Upper lobe of left lung (tissue), 6 donors: Measurements from ENCODE around the gene IGSF21. TPM values are rescaled to one million over a fixed set of nuclear protein-coding genes. Genes with fewer than 3 reads are reported as not detected.

ENCODE experiments used
- ATAC-seq, 2 donors: fragments of 200-7000 bp; cut with Tn5 transposase; one replicate each; pipeline ENCODE4 v1.9.1; 2022; ENCODE audit warnings: mild to moderate bottlenecking in 2 of 2, moderate library complexity in 2 of 2; ENCODE audit not compliant: low FRiP score in 2 of 2
- DNase-seq, 2 donors: peaks; one replicate each; pipeline ENCODE4 v3.0.0-alpha.2; 2019 to 2020
- H3K27ac ChIP-seq, 4 donors: fragments of 200-600 bp; sonication (generic); one replicate each; pipeline ENCODE4 v1.5.1; 2016 to 2019
- H3K27me3 ChIP-seq, 4 donors: fragments of 200-600 bp; sonication (generic); one replicate each; pipeline ENCODE4 v1.5.1; 2017 to 2019
- H3K36me3 ChIP-seq, 4 donors: fragments of 200-600 bp; sonication (generic); one replicate each; pipeline ENCODE4 v1.5.1; 2016 to 2019
- H3K4me1 ChIP-seq, 4 donors: fragments of 200-600 bp; sonication (generic); one replicate each; pipeline ENCODE4 v1.5.1; 2018 to 2019
- H3K4me3 ChIP-seq, 4 donors: fragments of 200-600 bp; sonication (generic); one replicate each; pipeline ENCODE4 v1.5.1; 2017 to 2019; ENCODE audit warnings: mild to moderate bottlenecking in 2 of 4, moderate library complexity in 1 of 4
- H3K9me3 ChIP-seq, 4 donors: fragments of 200-600 bp; sonication (generic); one replicate each; pipeline ENCODE4 v1.5.1; 2018 to 2019
- EP300 ChIP-seq, 4 donors: sonication (generic); formaldehyde crosslinking; IDR thresholded peaks; one replicate each; pipeline ENCODE4 v1.5.1; 2017; ENCODE audit warnings: antibody characterized with exemption in 4 of 4, control low read depth in 2 of 4
- POLR2A ChIP-seq, 4 donors: fragments of 450-650 bp; IDR thresholded peaks; one replicate each; pipeline ENCODE4 v1.5.1; 2016 to 2017; ENCODE audit warnings: antibody characterized with exemption in 4 of 4, mild to moderate bottlenecking in 2 of 4
- POLR2AphosphoS5 ChIP-seq, 2 donors: sonication (generic); formaldehyde crosslinking; IDR thresholded peaks; one replicate each; pipeline ENCODE4 v1.5.1; 2017; ENCODE audit warnings: antibody characterized with exemption in 2 of 2
- WGBS, 2 donors: methylation state at CpG; one replicate each; pipeline ENCODE4 v1.1.5; 2017 to 2018; 5-methylcytosine and 5-hydroxymethylcytosine counted together
- total RNA-seq, 6 donors: library from RNA; depleted of rRNA in 4 of 6; stranded (reverse); fragments of >200 nt in 4 of 6; gene quantifications; one replicate each; pipeline versions ENCODE4 v1.1.0 to v1.2.1, GENCODE V29; 2016 to 2021
- TF ChIP-seq, protein P1 (sequence below), 6 experiments: fragments of 450-650 bp in 4 of 6; fragments of 200-600 bp in 2 of 6; sonication (generic) in 2 of 6; IDR thresholded peaks; one replicate each; pipeline ENCODE4 v1.5.1; 2016 to 2019; ENCODE audit warnings: antibody characterized with exemption in 6 of 6
- donor health status: DM: no; HTN: no; CAD: no; lungs with moderate emphysema.
- donor health status: DM: no; HTN: yes; CAD: no; lungs with severe emphysema.

Gene IGSF21
- total RNA-seq, 6 donors from 2014 or later, result 1.1 to 2.9 (median 2.0) TPM; not detected in 1

DNA sequence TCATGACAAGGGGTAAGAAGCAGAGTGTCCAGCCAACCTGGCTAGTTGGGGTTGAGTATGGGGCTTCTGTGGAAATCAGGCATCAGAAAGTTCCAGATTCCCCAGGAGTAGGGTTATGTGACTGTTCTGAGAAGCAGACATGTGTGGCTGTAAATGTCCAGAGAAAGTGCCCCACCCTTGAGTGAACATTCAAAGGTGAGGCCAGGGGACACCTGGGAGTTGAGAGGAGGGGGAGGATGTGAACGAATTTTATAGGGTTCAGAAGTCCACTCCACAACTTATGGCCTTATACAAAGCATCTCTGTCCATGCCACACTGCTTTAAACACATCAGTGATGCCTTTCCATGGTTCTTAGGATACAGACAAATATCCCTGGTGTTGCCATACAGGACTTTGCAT, 133.3 kb downstream of the IGSF21 start:
- 0 to 18% methylated on average over 1 of the region's 1 CpG for WGBS, 2 donors
- H3K9me3 ChIP-seq, result no peaks in the 10 kb centered on the region
- H3K4me1 ChIP-seq, result no peaks in the 10 kb centered on the region
- TF ChIP-seq POLR2AphosphoS5 (IDR thresholded peaks at IDR 0.05), result no peak
- TF ChIP-seq EP300 (IDR thresholded peaks at IDR 0.05), result no peak
- TF ChIP-seq, protein P1, sequence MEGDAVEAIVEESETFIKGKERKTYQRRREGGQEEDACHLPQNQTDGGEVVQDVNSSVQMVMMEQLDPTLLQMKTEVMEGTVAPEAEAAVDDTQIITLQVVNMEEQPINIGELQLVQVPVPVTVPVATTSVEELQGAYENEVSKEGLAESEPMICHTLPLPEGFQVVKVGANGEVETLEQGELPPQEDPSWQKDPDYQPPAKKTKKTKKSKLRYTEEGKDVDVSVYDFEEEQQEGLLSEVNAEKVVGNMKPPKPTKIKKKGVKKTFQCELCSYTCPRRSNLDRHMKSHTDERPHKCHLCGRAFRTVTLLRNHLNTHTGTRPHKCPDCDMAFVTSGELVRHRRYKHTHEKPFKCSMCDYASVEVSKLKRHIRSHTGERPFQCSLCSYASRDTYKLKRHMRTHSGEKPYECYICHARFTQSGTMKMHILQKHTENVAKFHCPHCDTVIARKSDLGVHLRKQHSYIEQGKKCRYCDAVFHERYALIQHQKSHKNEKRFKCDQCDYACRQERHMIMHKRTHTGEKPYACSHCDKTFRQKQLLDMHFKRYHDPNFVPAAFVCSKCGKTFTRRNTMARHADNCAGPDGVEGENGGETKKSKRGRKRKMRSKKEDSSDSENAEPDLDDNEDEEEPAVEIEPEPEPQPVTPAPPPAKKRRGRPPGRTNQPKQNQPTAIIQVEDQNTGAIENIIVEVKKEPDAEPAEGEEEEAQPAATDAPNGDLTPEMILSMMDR (IDR thresholded peaks at IDR 0.05), result no peak
- TF ChIP-seq POLR2A (IDR thresholded peaks at IDR 0.05), result no peak
- H3K27me3 ChIP-seq, result no peaks in the 10 kb centered on the region
- H3K27ac ChIP-seq, result no peak overlapping the region
- H3K36me3 ChIP-seq, result no peaks in the 10 kb centered on the region
- no peak for DNase-seq
- H3K4me3 ChIP-seq, result no peak overlapping the region
- ATAC-seq, result no peak

DNA sequence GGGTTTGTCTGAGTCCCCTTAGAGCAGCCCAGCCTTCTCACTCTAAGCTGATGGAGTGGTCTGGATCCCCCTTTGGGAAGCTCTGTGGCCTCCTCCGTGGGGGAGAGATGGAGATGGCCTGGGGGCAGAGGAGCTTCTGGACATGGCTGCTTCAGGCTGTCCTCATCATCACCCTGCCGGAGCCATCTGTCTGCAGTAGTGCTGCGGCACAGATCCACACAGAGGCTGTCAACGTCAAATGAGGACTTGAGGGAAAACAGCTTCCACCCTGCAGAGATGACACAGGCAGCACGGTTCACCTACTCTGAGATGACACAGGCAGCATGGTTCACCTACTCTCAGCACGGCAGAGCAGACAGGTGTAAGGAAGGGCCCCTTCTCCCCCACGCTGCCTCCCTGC, 134.3 kb downstream of the IGSF21 start:
- DNase-seq (no peak), ATAC-seq (no peak)
- TF ChIP-seq POLR2AphosphoS5 (IDR thresholded peaks at IDR 0.05) (no peak), POLR2A (IDR thresholded peaks at IDR 0.05) (no peak), EP300 (IDR thresholded peaks at IDR 0.05) (no peak)
- TF ChIP-seq, protein P1 (IDR thresholded peaks at IDR 0.05), result no peak
- Histone ChIP-seq H3K36me3 (no peaks in the 10 kb centered on the region), H3K4me1 (no peaks in the 10 kb centered on the region), H3K9me3 (no peaks in the 10 kb centered on the region), H3K27ac (no peak overlapping the region), H3K27me3 (no peaks in the 10 kb centered on the region), H3K4me3 (no peak overlapping the region)
- 62 to 78% methylated on average over 3 to 7 of the region's 7 CpGs for WGBS, 2 donors

DNA sequence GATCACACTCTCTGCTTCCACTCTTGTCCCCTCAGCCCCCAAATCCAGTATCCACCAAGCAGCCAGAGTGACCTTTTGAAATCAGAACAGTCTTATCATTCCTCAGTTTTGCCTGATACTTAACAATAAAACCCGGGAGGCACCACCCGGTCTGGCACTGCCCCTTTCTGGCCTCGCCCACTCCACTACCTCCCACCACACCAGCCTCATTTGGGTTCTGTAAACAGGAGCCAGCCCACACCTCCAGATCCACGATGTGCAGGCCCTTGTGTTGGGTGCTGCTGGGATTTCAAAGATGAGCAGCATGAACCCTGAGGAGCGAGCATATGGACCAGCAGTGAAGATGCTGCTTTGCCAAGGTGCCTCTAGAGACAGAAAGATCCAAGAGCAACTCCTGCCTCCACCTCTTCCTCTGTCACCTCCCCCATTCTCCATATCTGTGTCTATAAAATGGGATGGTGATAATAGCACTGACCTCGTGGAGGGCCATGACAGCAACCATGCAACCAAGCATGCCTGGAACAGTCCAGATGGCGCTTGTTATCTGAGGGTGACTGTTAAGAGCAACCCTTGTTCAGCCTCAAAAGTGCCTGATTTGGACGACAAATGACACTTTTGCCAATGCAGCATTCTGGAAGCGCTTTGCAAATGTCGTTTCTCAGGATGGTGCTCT, 136.0 kb downstream of the IGSF21 start:
- H3K4me3 ChIP-seq, result no peak overlapping the region
- no peaks in the 10 kb centered on the region for H3K9me3 ChIP-seq
- H3K4me1 ChIP-seq, result no peaks in the 10 kb centered on the region
- TF ChIP-seq POLR2A (IDR thresholded peaks at IDR 0.05), result no peak
- TF ChIP-seq, protein P1 (IDR thresholded peaks at IDR 0.05), result no peak
- TF ChIP-seq POLR2AphosphoS5 (IDR thresholded peaks at IDR 0.05), result no peak
- no peak for TF ChIP-seq EP300 (IDR thresholded peaks at IDR 0.05)
- ATAC-seq, result no peak
- no peaks in the 10 kb centered on the region for H3K36me3 ChIP-seq
- no peak for DNase-seq
- H3K27ac ChIP-seq, result no peak overlapping the region
- 59 to 75% methylated on average over 9 to 10 of the region's 10 CpGs for WGBS, 2 donors
- H3K27me3 ChIP-seq, result no peaks in the 10 kb centered on the region

DNA sequence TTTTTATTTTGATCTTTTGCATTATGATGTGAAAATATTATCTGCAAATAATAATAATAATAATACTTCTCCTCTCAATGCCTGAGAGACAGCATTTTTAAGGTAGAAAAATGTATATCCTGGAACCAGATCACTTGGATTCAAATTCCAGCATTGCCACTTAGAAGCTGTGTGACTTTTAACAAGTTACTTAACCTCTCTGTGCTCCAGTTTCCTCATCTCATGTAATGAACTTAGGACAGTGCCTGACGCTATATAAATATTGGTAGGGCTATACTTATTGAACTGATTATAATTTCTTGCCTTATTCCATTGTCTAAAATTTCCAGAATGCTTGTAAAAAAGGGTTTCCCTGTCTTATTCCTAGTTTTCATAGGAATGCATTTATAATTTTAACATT, 137.2 kb downstream of the IGSF21 start:
- Histone ChIP-seq H3K27ac (no peak overlapping the region), H3K9me3 (no peaks in the 10 kb centered on the region), H3K27me3 (no peaks in the 10 kb centered on the region), H3K4me1 (no peaks in the 10 kb centered on the region), H3K36me3 (no peaks in the 10 kb centered on the region), H3K4me3 (no peak overlapping the region)
- DNase-seq, result no peak
- WGBS, 2 donors, result 67 to 74% methylated on average over 1 of the region's 1 CpG
- no peak for ATAC-seq
- no peak for TF ChIP-seq EP300 (IDR thresholded peaks at IDR 0.05)
- no peak for TF ChIP-seq POLR2AphosphoS5 (IDR thresholded peaks at IDR 0.05)
- no peak for TF ChIP-seq POLR2A (IDR thresholded peaks at IDR 0.05)

DNA sequence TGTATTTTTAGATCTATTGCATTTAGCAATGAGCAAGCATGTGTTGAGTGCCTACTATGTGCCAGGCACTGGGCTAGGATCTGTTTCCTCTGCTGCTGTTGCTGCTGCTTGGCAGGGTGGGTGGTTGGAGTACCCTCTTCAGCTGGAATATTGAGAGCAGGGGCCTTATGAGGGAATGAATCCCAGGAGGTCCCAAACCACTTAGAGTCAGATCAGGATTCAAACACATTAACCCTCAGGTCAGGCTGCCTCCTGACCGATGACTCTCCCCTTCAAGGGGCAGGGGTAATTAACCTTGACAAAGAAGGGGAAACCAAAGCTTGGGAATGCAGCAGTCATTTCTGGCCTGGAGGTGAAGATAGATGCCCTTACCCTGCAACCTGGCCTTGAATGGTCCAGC, 138.0 kb downstream of the IGSF21 start:
- no peak for ATAC-seq
- WGBS, 2 donors, result 40 to 68% methylated on average over 1 of the region's 1 CpG

More for the DNA sequence above, 138.0 kb downstream of the IGSF21 start:
- no peaks in the 10 kb centered on the region for H3K4me1 ChIP-seq
- H3K27ac ChIP-seq, result no peak overlapping the region
- H3K9me3 ChIP-seq, result no peaks in the 10 kb centered on the region
- no peaks in the 10 kb centered on the region for H3K27me3 ChIP-seq
- DNase-seq, result no peak
- H3K36me3 ChIP-seq, result no peaks in the 10 kb centered on the region
- no peak for TF ChIP-seq POLR2A (IDR thresholded peaks at IDR 0.05)
- TF ChIP-seq POLR2AphosphoS5 (IDR thresholded peaks at IDR 0.05), result no peak
- TF ChIP-seq EP300 (IDR thresholded peaks at IDR 0.05), result no peak
- TF ChIP-seq, protein P1 (IDR thresholded peaks at IDR 0.05), result no peak
- H3K4me3 ChIP-seq, result no peak overlapping the region
